ENCODE results near the gene CPNE5. TPM values are rescaled to one million over a fixed set of nuclear protein-coding genes. Genes with fewer than 3 reads are reported as not detected.

CPNE5 gene
- total RNA-seq, 1 donor from 2014 or later, result 2.3 TPM

DNA sequence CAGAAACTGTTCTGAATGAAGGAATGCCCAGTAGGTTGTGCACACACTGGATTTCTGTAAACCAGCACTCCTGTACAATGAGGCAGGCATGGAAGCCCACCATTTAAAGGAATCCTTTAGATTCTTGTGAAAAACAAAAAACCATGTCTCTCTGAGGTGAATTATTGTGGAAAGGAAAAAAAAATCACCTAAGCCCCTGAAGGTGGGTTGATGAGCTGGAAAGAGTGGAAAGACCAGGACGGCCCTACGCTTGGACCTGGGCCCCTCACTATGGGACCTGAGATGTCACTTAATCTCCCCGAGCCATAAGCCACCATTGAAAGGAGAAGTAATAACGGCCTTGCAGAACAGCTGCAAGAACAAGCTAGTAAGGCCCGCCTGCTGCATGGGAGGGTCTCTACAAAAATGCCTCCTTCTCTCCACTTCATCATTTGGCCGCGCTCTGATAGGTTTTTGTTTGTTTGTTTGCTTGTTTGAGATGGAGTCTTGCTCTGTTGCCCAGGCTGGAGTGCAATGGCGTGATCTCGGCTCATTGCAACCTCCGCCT, 72.8 kb downstream of the CPNE5 start:
- intact Hi-C loops (cut with DNase I), result loop anchor here (5.0 to 10.0 kb wide), 2 partner anchors 81 to 248 kb away; no protein-coding TSS in a partner anchor
- no peak for ATAC-seq
- H3K27ac ChIP-seq, result no peak overlapping the region
- peaks cover 29% of the 10 kb centered on the region for H3K4me1 ChIP-seq
- H3K4me3 ChIP-seq, result no peak overlapping the region
- no peak for DNase-seq
- no peaks in the 10 kb centered on the region for H3K9me3 ChIP-seq
- H3K36me3 ChIP-seq, result no peaks in the 10 kb centered on the region
- TF ChIP-seq, protein P1, sequence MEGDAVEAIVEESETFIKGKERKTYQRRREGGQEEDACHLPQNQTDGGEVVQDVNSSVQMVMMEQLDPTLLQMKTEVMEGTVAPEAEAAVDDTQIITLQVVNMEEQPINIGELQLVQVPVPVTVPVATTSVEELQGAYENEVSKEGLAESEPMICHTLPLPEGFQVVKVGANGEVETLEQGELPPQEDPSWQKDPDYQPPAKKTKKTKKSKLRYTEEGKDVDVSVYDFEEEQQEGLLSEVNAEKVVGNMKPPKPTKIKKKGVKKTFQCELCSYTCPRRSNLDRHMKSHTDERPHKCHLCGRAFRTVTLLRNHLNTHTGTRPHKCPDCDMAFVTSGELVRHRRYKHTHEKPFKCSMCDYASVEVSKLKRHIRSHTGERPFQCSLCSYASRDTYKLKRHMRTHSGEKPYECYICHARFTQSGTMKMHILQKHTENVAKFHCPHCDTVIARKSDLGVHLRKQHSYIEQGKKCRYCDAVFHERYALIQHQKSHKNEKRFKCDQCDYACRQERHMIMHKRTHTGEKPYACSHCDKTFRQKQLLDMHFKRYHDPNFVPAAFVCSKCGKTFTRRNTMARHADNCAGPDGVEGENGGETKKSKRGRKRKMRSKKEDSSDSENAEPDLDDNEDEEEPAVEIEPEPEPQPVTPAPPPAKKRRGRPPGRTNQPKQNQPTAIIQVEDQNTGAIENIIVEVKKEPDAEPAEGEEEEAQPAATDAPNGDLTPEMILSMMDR (IDR thresholded peaks at IDR 0.05), result no peak
- no peaks in the 10 kb centered on the region for H3K27me3 ChIP-seq

DNA sequence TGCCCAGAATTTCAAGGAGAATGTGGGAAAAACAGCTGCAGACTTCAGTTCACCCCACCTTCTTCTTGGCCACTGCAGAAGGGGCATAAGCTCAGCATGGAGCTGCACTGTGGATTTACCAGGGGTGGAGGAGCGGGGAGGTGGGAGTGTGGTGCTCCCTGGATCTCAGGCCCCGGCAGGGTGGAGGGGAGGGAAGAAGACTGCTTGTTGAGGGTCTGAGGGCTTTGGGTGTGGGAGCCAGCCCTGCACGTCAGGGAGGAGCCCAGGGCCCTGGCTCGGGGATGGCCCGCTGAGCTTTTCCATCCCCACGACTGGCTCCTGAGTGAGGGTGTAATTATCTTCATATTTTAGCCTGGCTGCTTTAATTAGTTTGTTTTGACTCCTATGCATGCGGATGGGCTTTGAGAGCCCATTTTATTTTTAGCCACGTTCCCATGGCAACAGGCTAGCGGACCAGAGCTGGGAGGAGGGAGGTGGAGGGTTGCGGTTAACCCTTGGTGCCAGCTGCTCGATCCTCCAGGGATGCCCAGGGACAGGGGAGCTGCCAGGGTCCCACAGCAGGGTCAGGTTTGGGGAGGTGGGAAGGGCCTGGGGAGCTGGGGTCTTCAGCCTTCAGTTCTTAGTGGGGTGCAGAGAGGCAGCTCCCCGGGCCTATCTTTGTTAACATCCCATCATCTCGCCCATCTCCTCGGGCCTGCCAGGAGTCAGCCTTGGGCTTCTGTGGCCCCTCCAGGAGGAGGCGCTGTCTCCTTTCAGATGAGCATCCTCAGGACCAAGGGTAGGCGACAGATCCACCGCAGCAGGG, 73.4 kb downstream of the CPNE5 start:
- intact Hi-C loops (cut with DNase I), result loop anchor here (5.0 to 10.0 kb wide), 2 partner anchors 82 to 249 kb away; no protein-coding TSS in a partner anchor
- TF ChIP-seq, protein P1 (IDR thresholded peaks at IDR 0.05), result peak; percentile 89
- H3K27ac ChIP-seq, result no peak overlapping the region
- H3K9me3 ChIP-seq, result no peaks in the 10 kb centered on the region
- DNase-seq (peak; percentile 86), ATAC-seq (peak; percentile 93)
- H3K36me3 ChIP-seq, result no peaks in the 10 kb centered on the region
- peaks cover 29% of the 10 kb centered on the region for H3K4me1 ChIP-seq
- H3K27me3 ChIP-seq, result no peaks in the 10 kb centered on the region
- H3K4me3 ChIP-seq, result no peak overlapping the region

DNA sequence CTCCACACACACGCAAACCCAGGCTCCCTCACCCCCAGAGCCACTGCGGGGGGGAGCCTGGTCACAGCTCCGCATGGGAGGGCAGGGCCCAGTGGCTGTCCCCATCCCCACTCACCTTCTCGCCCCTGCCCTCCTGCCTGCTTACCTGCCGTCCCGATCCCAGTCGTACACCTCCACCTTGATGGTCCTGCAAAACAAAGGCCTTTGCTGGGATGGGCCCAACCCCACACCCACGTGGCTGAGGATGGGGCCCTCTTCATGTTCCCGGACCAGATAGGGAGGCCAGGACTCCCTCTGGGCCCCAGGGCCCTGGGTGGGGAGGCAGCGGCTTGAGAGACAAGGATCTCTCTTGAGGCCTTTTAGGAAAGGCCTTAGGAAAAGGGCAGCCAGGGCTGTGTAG, 74.1 kb downstream of the CPNE5 start:
- intact Hi-C loops (cut with DNase I), result loop anchor here (5.0 to 10.0 kb wide), 2 partner anchors 82 to 250 kb away; no protein-coding TSS in a partner anchor
- no peaks in the 10 kb centered on the region for H3K9me3 ChIP-seq
- DNase-seq, result no peak
- peaks cover 24% of the 10 kb centered on the region for H3K4me1 ChIP-seq
- TF ChIP-seq, protein P1 (IDR thresholded peaks at IDR 0.05), result no peak
- H3K4me3 ChIP-seq, result no peak overlapping the region
- no peaks in the 10 kb centered on the region for H3K27me3 ChIP-seq
- no peak overlapping the region for H3K27ac ChIP-seq
- H3K36me3 ChIP-seq, result no peaks in the 10 kb centered on the region
- ATAC-seq, result no peak

DNA sequence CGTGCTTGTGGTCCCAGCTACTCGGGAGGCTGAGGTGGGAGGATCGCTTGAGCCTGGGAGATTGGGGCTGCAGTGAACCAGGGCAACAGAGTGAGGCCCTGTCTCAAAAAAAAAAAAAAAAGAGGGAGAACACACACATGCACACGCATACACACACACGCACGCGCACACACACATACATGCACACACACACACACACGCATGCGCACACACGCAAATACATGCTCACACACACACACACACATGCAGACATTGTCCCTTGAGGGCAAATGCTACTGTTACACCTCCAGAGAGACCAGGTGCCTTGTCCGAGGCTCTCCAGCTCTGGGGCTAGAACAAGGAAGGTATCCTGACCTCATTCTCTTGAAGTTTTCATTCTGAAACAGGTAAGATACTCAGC, 77.1 kb downstream of the CPNE5 start:
- TF ChIP-seq, protein P1 (IDR thresholded peaks at IDR 0.05), result no peak
- H3K9me3 ChIP-seq, result no peaks in the 10 kb centered on the region
- intact Hi-C loops (cut with DNase I), result loop anchor here (10.0 kb wide), 1 partner anchor 253 kb away; no protein-coding TSS in a partner anchor
- no peak for DNase-seq
- no peaks in the 10 kb centered on the region for H3K36me3 ChIP-seq
- peaks cover 7% of the 10 kb centered on the region for H3K4me1 ChIP-seq
- ATAC-seq, result no peak
- no peaks in the 10 kb centered on the region for H3K27me3 ChIP-seq
- H3K27ac ChIP-seq, result no peak overlapping the region
- H3K4me3 ChIP-seq, result no peak overlapping the region

DNA sequence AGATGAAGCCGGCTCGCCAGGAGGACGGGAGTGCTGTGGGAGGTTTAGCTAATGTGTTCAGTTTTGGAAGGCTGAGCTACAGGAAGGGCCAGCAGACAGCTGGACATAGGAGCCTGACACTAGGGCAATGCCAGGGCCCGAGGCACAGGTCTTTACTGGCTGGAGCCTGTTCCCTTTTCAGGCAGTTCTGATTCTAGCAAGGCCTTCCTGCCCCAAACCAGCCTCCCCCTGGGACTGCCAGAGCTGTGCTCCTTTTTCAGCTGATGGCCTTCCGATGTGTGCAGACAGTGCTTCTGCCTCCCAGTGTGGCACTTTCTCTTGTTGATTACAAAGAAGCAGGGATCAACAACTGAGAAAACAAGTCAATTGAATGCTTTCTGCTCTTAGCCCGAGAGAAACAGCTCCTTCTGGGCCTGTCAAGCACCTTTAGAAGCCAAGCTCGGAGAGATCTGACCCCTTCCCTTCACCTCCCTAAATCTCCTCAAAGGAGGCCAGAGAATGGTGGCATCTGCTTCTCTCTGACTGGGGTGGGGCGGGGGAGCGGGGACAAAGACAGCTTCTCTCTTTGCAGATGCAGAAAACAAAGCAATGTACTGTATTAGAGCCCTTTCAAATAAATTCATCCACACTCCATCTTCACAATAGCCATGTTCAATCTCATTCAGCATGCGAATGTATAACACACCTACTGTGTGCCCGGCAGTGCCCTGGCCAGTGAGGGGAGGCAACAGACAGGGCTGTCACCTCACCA, 78.4 kb downstream of the CPNE5 start:
- no peak for ATAC-seq
- no peaks in the 10 kb centered on the region for H3K36me3 ChIP-seq
- H3K27ac ChIP-seq, result no peak overlapping the region
- DNase-seq, result no peak
- intact Hi-C loops (cut with DNase I), result loop anchor here (10.0 kb wide), 1 partner anchor 254 kb away; no protein-coding TSS in a partner anchor
- no peak overlapping the region for H3K4me3 ChIP-seq
- peaks cover 10% of the 10 kb centered on the region for H3K4me1 ChIP-seq
- H3K9me3 ChIP-seq, result no peaks in the 10 kb centered on the region
- TF ChIP-seq, protein P1 (IDR thresholded peaks at IDR 0.05), result no peak
- no peaks in the 10 kb centered on the region for H3K27me3 ChIP-seq
